Fibroblast of skin of abdomen (primary cell): ENCODE data around the gene RFTN1.

Experiments
- DNase-seq: peaks from one replicate; pipeline ENCODE4 v3.0.0-alpha.2; 2013

RFTN1 gene

DNA sequence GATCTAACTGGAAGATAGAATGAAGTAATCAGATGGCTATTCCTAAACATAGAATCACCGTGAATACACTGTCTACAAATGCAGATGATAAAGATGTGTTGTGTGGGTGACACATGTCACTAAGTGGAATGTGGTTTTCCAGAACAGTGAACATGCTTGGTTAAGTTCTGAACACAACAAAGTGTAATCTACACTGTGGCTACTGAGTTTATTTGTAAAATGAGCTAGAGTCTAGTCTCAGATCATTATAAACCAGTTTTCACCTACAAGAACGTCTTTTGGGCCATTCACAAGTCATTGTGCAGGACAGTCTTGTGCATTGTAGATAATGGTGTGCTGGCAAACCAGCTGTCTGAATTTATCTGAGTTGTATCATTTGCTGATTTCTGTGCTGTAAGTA, 213.2 kb downstream of the RFTN1 start:
- DNase-seq: no peak

DNA sequence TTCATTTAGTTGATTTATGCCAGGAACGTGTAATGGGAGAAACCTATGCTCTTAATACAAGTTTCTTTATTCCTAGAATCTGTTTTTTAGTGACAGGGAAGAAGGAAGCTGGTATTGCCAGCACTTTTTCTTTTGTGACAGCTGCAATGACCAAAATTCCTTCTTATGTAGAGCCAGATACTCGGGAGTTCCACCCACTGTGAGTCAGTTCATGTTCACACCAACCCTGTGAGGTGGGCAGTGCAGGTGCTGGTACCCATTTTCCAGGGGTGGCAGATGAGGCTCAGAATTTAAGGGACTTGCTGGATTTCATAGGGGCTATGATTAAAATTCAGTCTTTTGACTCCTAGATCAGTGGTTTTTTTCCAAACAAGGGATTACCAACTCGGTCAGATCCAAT, 213.8 kb downstream of the RFTN1 start:
- DNase-seq: no peak

DNA sequence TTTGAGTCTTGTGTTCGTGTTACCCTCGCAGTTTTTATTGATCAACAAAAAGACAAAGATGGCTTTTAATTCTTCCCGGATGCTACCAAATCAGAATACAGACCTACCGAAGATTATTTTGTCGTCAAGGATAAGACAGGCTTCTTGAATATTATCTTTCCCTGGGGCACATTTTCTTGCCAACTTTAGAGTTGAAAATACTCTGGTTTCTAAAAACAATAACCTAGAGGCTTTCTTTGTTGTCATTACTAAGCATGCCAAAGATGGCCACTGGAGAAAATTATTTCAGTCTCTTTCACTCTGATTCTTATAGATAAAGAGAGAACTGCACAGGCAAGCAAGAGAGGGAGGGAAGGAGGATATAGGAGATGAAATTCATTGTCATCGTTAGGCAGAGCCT, 214.6 kb downstream of the RFTN1 start:
- no peak for DNase-seq

DNA sequence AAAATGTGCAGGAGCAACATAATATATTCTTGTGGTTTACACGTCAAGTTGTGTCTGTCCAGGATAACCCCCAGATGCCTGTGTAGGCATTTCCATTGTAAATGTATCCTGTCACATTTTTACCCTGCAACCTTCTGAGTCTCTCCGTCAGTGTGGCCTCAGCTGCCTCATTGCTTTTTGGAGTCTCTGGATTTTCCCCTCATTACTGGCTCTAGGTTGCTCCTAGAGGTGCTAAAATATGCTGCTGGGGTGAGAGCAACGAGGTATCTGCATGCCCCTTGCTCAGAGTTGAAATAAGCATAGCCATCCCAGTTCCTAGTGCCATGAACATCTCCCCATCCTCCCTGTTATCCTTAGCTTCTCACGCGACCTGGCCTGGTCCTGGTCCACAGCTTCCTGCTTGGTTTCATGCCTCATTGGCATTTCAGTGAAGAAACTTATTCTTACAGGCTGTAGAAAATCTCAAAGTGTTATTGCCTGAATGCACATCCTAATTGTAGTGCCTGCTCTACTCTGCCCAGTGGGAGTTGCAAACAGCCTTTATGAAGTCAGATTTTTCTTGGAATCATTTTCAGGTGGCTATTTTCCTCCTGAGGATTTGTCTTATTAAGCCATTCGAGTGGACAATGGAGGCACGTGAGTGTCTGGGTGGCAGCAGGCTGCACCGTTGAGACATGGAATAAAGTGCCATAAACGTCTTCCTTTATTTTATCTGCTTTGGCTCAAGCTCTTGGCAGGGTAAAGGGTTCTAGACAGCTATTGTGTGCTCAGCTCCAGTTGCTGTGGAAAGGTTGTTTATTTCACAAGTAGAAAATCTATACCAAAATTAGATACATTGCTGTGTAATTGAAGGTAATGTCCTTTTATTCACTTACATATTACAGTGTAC, 215.3 kb downstream of the RFTN1 start:
- no peak for DNase-seq

DNA sequence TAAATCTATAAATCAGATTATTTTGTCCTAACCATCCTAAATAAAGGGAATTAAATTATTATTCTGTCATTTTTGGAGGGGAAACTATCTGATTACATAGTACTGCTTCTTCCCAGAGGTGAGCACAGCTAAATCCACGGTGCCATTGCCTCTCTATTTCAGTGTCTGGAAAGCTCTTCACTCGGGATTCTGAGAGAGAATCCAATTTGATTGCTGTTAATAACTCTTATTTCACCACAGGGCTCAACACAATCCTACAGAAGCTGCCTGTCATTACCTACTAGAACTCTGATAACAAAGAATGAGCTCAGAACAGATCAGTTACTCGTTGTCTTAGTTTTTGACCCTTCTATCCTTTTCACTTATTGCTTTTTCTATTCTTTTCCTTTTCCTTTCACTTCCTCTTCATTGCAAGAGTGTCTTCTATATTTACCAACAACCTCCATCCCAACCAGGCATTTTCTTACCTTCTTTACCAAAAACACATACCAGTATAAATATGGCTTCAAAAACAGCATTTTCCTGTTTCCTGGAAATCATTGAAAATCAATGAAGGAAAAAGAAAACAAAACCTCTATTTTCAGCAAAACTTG, 218.1 kb downstream of the RFTN1 start:
- DNase-seq: no peak

DNA sequence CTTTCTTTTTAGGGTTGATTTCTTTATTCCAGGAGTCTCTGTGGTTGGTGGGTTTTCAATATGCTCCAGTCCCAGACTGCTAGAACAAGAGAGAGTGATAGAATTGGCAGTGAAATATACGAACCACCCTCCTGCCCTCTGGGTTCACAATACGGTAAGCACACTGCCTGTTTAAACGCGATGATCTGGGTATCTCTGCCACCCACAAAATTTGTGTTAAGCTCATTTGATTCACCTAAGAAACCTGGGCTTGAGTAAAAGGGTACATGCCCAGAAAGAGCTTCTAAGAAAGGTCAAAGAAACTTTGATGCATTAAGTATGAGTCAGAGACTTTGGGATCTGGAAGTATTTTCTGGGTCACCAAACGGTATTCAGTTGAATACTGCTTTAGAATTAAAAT, 218.7 kb downstream of the RFTN1 start:
- no peak for DNase-seq

DNA sequence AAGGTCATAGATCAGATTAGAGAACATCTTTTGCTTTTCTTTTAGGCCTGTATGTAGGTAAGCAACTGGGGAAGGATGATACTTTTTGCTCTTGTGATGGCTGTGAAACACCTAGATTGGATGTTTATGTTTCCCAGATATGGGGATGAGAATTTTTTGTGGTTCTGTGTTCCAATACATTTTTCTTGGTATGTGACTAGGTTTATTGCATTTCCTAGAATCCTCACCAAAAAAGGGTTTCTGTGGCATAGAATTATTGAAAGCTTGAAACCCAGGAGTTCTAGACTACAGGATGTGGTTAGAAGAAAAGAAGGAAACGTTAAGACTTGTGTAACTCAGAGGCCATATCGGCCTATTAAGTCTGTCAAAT, 222.7 kb downstream of the RFTN1 start:
- peak; percentile 52 for DNase-seq

DNA sequence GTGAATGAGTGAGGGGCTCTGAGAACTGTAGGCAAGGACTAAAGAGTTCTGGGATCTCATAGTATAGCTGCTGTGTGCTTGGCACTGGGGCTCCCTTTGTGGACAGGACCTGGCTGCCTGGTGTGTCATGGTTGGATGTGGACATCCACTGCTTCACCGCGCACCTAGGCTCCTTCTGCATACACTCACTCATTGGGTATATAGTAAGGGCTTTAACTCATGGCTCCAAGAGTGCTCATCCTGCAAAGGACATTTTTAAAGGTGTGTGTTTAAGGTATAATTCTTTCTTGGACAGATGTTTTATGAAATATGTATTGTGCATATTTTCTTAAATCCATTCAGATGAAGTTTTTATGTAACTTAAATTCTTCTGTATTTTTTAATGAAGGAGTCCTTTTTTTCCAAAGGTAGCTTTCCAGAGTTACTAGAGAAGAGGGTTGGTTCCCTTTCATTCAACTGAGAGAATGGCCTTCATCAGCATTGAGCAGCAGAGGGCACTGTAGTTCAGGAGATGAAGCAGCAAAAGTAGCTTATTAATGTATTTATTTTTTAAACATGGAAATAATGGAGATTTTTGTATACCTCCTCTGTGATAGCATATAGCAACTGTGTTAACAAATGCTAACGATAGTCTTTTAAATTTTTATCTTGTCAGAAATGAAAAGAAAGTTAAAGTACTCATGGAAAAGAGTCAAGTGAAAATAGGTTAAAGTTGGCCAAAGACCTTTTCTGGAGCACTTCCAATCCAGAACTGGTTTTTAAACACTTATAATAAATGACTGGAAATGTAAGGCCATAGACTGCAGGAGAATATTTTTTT, 223.3 kb downstream of the RFTN1 start:
- DNase-seq: peak; percentile 54

DNA sequence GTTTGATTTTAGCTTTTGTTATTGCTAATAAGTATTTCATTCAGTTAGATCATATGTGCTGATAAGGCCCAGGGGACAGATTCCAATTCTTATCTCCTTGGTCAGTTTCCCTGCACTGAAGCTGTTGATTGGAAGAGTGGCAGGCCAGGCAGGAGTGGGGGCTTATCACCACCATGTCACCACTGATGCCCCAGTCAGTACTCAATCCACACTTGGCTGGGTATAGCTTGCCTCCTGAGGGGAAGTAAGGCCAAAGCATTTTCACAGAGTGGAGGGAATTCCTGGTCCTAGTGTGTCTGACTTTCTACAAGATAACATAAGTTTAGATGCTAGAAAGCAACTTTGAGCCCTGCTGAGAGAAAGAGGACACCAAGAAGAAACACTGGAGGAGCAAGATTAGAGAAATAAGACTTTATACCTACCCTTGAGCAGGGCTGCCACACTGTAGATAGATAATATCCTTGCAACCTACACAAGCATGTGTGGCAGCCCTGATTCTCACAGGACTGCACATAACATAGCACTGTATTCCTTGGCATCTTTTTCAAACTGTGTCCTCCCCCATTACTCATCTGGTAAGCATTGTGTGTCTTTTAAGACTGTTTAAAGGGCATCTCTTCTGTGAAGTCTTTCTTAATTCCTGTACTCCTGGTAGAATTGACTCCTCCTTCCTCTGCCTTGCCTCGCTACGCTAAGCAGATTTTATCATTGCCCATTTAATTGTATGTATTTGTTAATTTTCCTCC, 224.2 kb downstream of the RFTN1 start:
- DNase-seq: no peak

DNA sequence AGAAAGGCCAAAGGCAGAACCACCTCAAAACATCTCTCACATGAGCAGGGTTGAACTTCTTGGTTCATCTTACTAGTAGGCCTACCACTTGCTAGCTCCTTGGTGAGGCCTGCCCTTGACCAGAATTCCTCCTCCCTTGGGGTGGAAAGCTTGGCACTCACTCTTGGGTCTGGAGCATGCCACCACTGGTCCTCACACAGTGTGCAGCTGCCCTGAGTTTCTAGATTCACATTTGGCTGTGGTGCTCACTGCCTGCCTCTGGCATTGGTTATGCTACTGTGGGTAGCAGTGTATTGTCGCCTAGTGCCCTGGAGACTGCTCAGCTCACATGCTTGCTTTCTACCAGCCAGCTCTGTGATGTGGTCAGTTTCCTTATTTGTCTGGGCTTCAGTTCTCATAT, 224.8 kb downstream of the RFTN1 start:
- DNase-seq: no peak

DNA sequence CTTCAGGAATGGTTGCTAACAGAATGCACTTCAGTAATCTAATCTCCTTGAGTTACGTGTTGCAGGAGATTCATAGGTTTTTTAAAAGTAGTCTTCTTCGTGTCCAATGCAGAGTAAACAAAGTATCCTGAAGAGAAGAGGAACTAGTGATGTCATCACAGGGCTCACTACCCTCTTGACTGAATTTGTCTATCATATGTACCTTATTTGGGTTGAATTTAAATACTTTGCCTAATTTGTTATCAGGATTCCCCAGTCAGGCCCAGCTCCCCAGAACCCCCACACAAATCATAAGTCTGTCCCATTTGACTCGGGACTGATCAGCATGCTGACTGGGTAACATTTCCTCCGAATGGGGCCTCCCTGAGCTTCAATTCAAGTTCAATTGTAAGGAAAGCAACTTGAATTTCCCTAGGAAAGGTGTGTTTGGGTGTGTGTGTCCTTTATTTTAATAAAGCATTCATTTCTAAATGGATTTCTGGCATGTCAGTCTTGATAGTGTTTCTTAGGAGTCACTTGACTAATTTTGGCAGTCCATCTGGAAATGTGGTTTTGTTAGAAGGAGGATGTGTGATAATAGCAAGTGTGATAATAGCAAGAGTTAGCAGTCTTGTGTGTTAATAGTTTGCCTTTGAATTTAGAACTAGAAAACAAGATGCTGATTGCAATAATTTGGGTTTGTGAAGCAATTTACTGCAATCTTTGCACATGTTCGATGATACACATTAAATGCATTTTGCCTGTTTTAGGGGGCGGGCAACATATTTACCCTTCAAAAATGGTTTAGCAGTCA, 226.6 kb downstream of the RFTN1 start:
- DNase-seq: no peak

DNA sequence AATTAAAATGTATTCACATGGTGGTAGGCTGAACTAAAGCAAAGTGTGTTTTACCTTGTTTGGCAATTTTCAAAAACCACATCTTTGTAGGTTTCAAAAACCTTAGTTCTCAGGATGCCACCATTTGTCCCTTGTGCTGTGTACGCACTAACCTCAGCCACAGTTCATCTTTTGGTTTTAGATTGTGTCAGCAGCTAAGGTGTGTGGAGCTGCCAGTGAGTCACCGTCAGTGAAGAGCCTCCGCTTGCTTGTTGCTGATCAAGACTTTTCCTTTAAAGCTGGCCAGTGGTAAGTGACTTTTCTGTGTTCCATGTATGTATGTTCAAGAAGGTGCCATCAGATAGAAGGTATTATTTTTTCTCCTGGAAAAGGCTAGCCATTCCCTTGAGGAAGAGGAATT, 227.3 kb downstream of the RFTN1 start:
- DNase-seq: no peak

DNA sequence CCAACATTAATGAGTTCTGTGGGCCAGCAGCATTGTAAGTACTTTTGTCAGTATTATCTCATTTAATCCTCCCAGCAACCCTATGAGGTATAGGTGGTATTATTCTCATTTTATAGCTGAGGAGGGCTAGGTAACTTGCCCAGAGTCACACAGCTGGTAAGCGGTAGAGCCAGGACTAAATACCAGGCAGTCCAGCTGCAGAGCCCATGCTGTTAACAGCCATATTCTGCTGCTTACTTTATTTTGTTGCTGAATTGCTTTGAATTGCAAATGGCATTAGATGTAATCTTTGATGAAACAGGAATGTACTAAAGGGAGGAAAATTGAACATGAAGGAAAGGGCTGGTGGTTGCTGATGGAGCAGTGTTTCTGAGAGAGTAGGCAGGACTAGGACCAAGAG, 228.9 kb downstream of the RFTN1 start:
- no peak for DNase-seq

DNA sequence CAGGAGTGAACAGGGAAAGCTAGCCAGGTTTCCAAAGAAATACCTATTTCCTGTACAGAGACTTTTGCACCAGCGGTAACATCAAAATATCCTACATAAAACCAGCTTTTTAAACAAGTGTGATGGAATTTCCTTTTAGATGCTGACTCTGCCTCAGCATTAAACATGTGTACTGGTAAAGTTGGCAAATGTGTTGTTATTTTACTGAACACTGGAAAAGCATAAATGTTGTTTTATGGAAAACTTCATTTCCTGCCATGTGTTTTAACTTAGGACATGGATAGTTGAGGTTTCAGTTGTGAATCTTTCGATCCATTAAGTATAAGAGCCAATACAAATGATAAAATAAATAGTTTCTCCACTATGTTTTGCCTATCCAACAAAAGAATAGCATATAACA, 232.8 kb downstream of the RFTN1 start:
- DNase-seq: peak; percentile 38

DNA sequence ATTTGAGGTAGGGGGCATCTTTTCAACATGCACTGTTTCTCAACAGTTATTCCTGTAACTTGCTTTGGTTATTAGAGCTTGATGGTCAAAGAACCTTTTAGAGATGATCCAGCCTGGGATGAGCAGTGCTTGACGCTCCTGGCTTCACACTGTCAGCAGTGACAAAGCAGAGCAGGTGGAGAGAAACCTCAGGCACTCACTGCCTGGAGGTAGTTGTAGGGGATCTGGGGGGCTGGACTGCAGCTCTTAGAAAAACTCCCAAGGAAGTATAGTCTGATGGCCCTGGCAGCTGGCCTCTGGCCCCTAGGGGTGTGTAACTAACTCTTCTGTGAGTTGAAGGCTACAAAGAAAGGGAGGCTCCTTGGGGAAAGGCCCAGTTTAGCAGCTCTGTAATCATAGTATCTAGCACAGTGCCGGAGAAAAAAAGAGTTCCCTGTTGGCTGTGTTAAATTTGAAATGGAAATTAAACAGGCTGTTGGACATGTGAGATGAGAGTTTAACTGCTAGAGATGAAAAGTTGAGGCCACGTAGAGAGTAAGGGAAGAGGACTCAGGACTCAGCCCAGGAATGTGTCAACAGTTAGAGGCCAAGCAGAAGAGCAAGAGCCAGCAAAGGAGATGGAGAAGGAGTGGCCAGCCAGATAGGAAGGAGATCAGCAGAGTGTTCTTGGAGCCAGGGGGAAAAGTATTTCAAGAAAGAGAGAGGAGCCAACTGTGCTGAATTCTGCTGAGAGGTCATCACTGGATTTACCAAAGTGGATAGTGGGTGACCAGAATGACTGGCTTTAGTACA, 234.3 kb downstream of the RFTN1 start:
- DNase-seq: no peak

DNA sequence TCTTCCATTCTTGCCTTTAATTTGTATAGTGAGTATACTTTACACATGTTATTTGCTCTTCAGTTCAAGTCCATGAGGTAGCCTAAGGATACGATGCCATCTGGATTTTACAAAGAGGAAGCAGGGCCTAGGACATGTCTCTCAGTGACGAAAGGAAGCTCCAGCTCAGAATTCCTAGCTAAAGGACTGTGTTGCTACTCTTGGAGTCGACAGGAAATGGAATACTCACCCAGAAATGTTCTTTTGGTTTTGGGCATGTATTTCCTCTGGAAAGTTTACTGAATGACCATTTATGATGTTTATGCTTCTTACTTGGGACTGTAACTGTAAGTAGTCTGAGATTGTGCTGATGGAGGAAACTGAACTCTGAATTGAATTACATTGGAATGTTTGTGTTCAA, 236.0 kb downstream of the RFTN1 start:
- no peak for DNase-seq

DNA sequence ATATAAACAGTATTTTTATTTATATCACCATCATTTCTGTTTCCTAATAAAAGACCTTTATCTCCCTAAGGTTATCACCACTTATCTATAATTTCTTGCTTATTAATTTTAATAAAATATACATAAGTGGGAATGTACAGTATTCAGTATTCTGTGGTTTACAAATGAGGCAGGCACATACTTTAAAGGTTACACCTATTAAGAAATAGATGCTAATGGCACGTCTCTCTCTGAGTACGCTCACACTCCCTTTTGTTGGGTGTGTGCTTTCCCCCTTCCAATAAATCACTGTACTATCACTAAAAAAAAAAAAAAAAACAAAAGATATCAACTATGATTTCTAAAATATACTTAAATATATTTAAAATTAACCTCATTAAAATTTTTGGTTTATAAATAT, 239.6 kb downstream of the RFTN1 start:
- DNase-seq: no peak

DNA sequence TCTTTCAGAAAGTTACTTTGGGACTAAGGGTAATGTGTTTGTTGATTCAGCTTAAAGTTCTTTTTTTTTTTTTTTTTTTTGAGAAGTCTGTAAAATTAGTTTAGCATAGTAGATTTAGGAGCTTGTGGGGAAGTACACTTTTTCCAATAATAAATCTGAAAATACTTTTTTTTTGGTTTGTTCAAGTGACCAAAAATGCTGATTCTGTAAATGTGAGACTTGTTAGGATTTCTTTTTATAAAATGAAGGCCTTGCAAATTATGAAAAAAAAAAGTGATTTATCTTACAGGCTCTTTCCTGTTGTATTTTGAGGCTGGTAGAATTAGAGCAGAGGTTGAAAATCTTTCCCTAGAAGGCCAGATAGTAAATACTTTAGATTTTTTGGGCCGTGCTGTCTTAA, 240.9 kb downstream of the RFTN1 start:
- no peak for DNase-seq

DNA sequence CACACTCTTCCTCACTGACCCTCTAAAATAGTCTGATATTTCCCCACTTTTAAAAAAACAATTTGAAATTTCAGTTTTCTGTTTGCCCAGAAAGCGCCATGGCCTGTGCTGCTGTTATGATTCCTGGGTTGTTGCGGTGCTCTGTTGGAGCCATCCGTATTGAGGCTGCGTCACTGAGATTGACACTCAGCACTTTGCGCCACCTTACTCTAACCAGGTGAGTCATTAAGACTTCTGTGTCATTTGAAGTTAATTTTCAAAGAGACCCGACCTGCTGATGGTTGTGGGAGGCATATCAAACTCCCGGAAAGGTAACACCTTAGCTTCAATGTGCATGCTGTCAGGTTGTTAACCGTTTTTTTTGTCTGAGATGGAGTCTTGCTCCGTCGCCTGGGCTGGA, 242.6 kb downstream of the RFTN1 start:
- no peak for DNase-seq

DNA sequence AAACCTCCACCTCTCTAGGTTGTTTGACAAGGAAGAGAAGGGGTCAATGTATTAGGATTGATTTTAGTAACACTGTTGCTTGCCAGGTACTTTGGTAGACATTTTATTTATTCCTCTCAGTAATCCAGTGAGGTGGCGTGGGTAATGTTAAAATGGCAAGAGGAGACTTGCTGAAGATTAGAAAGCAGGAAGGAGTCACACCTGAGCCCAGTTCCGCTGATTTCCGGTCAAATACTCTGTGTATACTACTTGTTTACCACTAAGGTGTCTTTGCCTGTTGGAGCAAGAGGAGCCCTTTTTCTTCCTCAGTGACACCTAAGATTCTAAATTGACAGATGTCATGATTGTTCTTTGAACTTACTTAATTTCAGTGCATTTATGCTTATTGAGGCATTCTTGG, 246.8 kb downstream of the RFTN1 start:
- DNase-seq: no peak
